HCT116 (cell line): ENCODE measurements around the gene ZNF534. TPM values are rescaled to one million over a fixed set of nuclear protein-coding genes. Genes with fewer than 3 reads are reported as not detected.

Experiments used
- ATAC-seq: fragments of 200-7000 bp; cut with Tn5 transposase; 2 replicates; pipeline ENCODE4 v1.9.1; 2020; ENCODE audit warnings: mild to moderate bottlenecking, moderate library complexity
- BruUV-seq: library from RNA; stranded (reverse); fragments of 400-500 nt; replicated peaks from 2 replicates; lab custom pipeline; 2021; lab: Mats Ljungman, UMichigan
- CTCF ChIA-PET: fragments of 300-600 bp; sonication (Branson Sonifier 250); formaldehyde crosslinking; loops from one replicate; lab custom pipeline; 2021; ENCODE audit warnings: antibody characterized with exemption; lab: Charles Lee
- POLR2A ChIA-PET: fragments of 300-600, 350-600 bp; sonication (Branson Sonifier 250); formaldehyde crosslinking; loops from one replicate; lab custom pipeline; 2021; ENCODE audit warnings: antibody characterized with exemption; lab: Charles Lee
- RAD21 ChIA-PET, 2 experiments: fragments of 300-600 bp; sonication (Branson Sonifier 250); formaldehyde crosslinking; loops; one replicate each; lab custom pipeline; 2023; ENCODE audit warnings: low total read pairs in 2 of 2; ENCODE audit not compliant: uncharacterized antibody in 2 of 2, unreplicated experiment in 2 of 2, low non-redundant PET in 1 of 2; lab: Charles Lee
- DNase-seq: peaks from one replicate; pipeline ENCODE4 v3.0.0-alpha.2; 2010; ENCODE audit warnings: low read depth, low spot score
- H2AFZ ChIP-seq: fragments of 200-600 bp; shearing (Covaris generic), sonication (generic); 2 replicates; pipeline ENCODE4 v1.6.1; 2017; ENCODE audit warnings: low read depth, mixed run types, mixed read lengths, antibody characterized with exemption, low read length; ENCODE audit not compliant: poor library complexity, severe bottlenecking
- H3K27ac ChIP-seq: 2 replicates; pipeline ENCODE4 v1.5.1; 2012; ENCODE audit warnings: low read depth, low read length
- H3K27me3 ChIP-seq: fragments of 200-600 bp; sonication (generic); 2 replicates; pipeline ENCODE4 v1.6.1; 2016; ENCODE audit warnings: mixed run types, low read length, mixed read lengths; ENCODE audit not compliant: insufficient read depth
- H3K36me3 ChIP-seq, 2 experiments: fragments of 200-500 bp in 1 of 2; fragments of 200-600 bp in 1 of 2; sonication (Bioruptor generic) in 1 of 2; sonication (generic) in 1 of 2; 2 replicates each; pipeline versions ENCODE4 v1.5.1 to v1.6.1; 2014 to 2016; ENCODE audit warnings: low read length in 2 of 2, inconsistent platforms in 1 of 2, mixed read lengths in 1 of 2, mixed run types in 1 of 2; ENCODE audit not compliant: insufficient read depth in 2 of 2, control insufficient read depth in 1 of 2
- H3K4me1 ChIP-seq, 2 experiments: fragments of 200-600 bp in 1 of 2; sonication (generic) in 1 of 2; 2 replicates each; pipeline versions ENCODE4 v1.5.1 to v1.6.1; 2012 to 2017; ENCODE audit warnings: low read length in 2 of 2, inconsistent platforms in 1 of 2, mild to moderate bottlenecking in 1 of 2, mixed read lengths in 1 of 2, mixed run types in 1 of 2, moderate library complexity in 1 of 2; ENCODE audit not compliant: insufficient read depth in 2 of 2, control insufficient read depth in 1 of 2
- H3K4me2 ChIP-seq: fragments of 200-600 bp; sonication (generic); 2 replicates; pipeline ENCODE4 v1.6.1; 2017; ENCODE audit warnings: mixed run types, low read length, mixed read lengths
- H3K4me3 ChIP-seq, 2 experiments: fragments of 200-600 bp in 1 of 2; sonication (generic) in 1 of 2; replicated peaks in 1 of 2; 2 replicates each; pipeline ENCODE4 v1.5.1; 2011 to 2016; ENCODE audit warnings: low read length in 2 of 2, control low read depth in 1 of 2, low read depth in 1 of 2, mild to moderate bottlenecking in 1 of 2, mixed read lengths in 1 of 2, mixed run types in 1 of 2
- H3K79me2 ChIP-seq: fragments of 200-600 bp; sonication (generic); 2 replicates; pipeline ENCODE4 v1.6.1; 2017; ENCODE audit warnings: mild to moderate bottlenecking, mixed run types, low read length, moderate library complexity, mixed read lengths; ENCODE audit not compliant: insufficient read depth
- H3K9ac ChIP-seq: fragments of 200-600 bp; sonication (generic); 2 replicates; pipeline ENCODE4 v1.6.1; 2016; ENCODE audit warnings: low read length, mixed read lengths
- H3K9me2 ChIP-seq: fragments of 200-600 bp; sonication (generic), shearing (Covaris generic); 2 replicates; pipeline ENCODE4 v1.6.1; 2017; ENCODE audit warnings: mixed run types, mild to moderate bottlenecking, moderate library complexity; ENCODE audit not compliant: insufficient read depth
- H3K9me3 ChIP-seq, 2 experiments: fragments of 200-500 bp in 1 of 2; fragments of 200-600 bp in 1 of 2; sonication (Bioruptor generic) in 1 of 2; sonication (generic) in 1 of 2; 2 replicates each; pipeline ENCODE4 v1.6.1; 2014 to 2017; ENCODE audit warnings: low read length in 2 of 2, mixed read lengths in 2 of 2, inconsistent platforms in 1 of 2, low read depth in 1 of 2, mild to moderate bottlenecking in 1 of 2, mixed run types in 1 of 2, moderate library complexity in 1 of 2; ENCODE audit not compliant: control insufficient read depth in 1 of 2, insufficient read depth in 1 of 2
- H4K20me1 ChIP-seq: fragments of 200-600 bp; sonication (generic), shearing (Covaris generic); 2 replicates; pipeline ENCODE4 v1.6.1; 2017; ENCODE audit warnings: mixed run types, mild to moderate bottlenecking, moderate library complexity; ENCODE audit not compliant: insufficient read depth
- CBX3 ChIP-seq: IDR thresholded peaks from 2 replicates; pipeline ENCODE4 v1.6.1; 2012; ENCODE audit warnings: low read depth
- CTCF ChIP-seq, 3 experiments: fragments of 200-600 bp in 1 of 3; sonication (generic) in 1 of 3; IDR thresholded peaks in 2 of 3; conservative IDR thresholded peaks in 1 of 3; 2 replicates each; pipeline ENCODE4 v1.5.1; 2012 to 2017; ENCODE audit warnings: low read depth in 2 of 3, low read length in 2 of 3, antibody characterized with exemption in 1 of 3, borderline replicate concordance in 1 of 3, control low read depth in 1 of 3, mild to moderate bottlenecking in 1 of 3, mixed read lengths in 1 of 3, mixed run types in 1 of 3, moderate library complexity in 1 of 3; ENCODE audit not compliant: insufficient read depth in 1 of 3
- EGR1 ChIP-seq: IDR thresholded peaks from 2 replicates; pipeline ENCODE4 v1.6.1; 2012; ENCODE audit warnings: low read depth
- FOSL1 ChIP-seq: IDR thresholded peaks from 2 replicates; pipeline ENCODE4 v1.6.1; 2012; ENCODE audit warnings: low read depth
- JUND ChIP-seq: IDR thresholded peaks from 2 replicates; pipeline ENCODE4 v1.6.1; 2012
- POLR2A ChIP-seq: IDR thresholded peaks from 2 replicates; pipeline ENCODE4 v1.7.0; 2011; ENCODE audit warnings: borderline replicate concordance; ENCODE audit not compliant: insufficient read depth, insufficient read length; ENCODE audit errors: extremely low read depth
- POLR2AphosphoS5 ChIP-seq: IDR thresholded peaks from 2 replicates; pipeline ENCODE4 v1.6.1; 2011; ENCODE audit warnings: mild to moderate bottlenecking, low read depth, low read length, moderate library complexity
- REST ChIP-seq: IDR thresholded peaks from 2 replicates; pipeline ENCODE4 v1.6.1; 2012; ENCODE audit warnings: low read depth
- TCF7L2 ChIP-seq: IDR thresholded peaks from 2 replicates; pipeline ENCODE4 v1.7.0; 2011; ENCODE audit warnings: borderline replicate concordance, inconsistent platforms; ENCODE audit not compliant: insufficient read depth, insufficient read length; ENCODE audit errors: extremely low read depth
- intact Hi-C: fragments of 100-400 bp; cut with micrococcal nuclease; formaldehyde crosslinking; loops from 2 replicates; pipeline ENCODE4 v1.10.0; 2022
- total RNA-seq: library from RNA; stranded (reverse); gene quantifications from one replicate; pipeline ENCODE4 v1.2.1, GENCODE V29; 2021; ENCODE audit not compliant: unreplicated experiment

Gene ZNF534
- total RNA-seq, 1 experiment from 2014 or later, result not detected

- no peaks in the 10 kb centered on the region for H3K27me3 ChIP-seq
- H2AFZ ChIP-seq, result no peak overlapping the region
- DNase-seq (no peak), ATAC-seq (no peak)
- intact Hi-C loops, result no loop called here
- ChIA-PET RAD21 (no interaction called here), POLR2A (no interaction called here), CTCF (no interaction called here)
- BruUV-seq, result no TSS peak
- no peak for TF ChIP-seq EGR1
- TF ChIP-seq POLR2A, result no peak
- TF ChIP-seq CTCF (IDR thresholded peaks at IDR 0.05 in 2 of 3, conservative IDR thresholded peaks at IDR 0.05 in 1 of 3; ENCODE audit: borderline replicate concordance in 1 of 3, insufficient read depth in 1 of 3, low read depth in 2 of 3, low read length in 2 of 3), result no peak
- TF ChIP-seq CBX3, result no peak
- TF ChIP-seq FOSL1, result no peak
- no peak for TF ChIP-seq POLR2AphosphoS5
- no peak for TF ChIP-seq TCF7L2
- TF ChIP-seq JUND, result no peak
- TF ChIP-seq REST, result no peak
- no peaks in the 10 kb centered on the region for H3K36me3 ChIP-seq
- no peaks in the 10 kb centered on the region for H3K9me2 ChIP-seq
- H4K20me1 ChIP-seq, result no peaks in the 10 kb centered on the region
- H3K9me3 ChIP-seq, result peaks cover 3 to 39% of the 10 kb centered on the region in 2 experiments; a peak in 2 of 4 replicates
- H3K4me2 ChIP-seq, result no peak overlapping the region
- H3K9ac ChIP-seq, result no peak overlapping the region
- H3K79me2 ChIP-seq, result no peaks in the 10 kb centered on the region
- H3K27ac ChIP-seq, result no peak overlapping the region
- no peaks in the 10 kb centered on the region for H3K4me1 ChIP-seq
- no peak overlapping the region for H3K4me3 ChIP-seq
Measured at GRCh38 chr19:52415711-52416110, 13.2 kb upstream of the ZNF534 start.
